Thymus (tissue), 11 donors: ENCODE data around the gene MYO15B. TPM values are rescaled to one million over a fixed set of nuclear protein-coding genes. Genes with fewer than 3 reads are reported as not detected.

ENCODE experiments used
- DNase-seq, 9 donors: peaks; one replicate each; pipeline ENCODE4 v3.0.0-alpha.2; 2013; ENCODE audit warnings: low spot score in 9 of 9, low read depth in 6 of 9, missing footprints in 1 of 9
- H3K27ac ChIP-seq, 2 donors: one replicate each; pipeline ENCODE4 v1.5.1; 2013; ENCODE audit warnings: control low read depth in 1 of 2, low read depth in 1 of 2, low read length in 1 of 2, mild to moderate bottlenecking in 1 of 2, moderate library complexity in 1 of 2
- H3K27me3 ChIP-seq, 2 donors: one replicate each; pipeline ENCODE4 v1.5.1; 2013; ENCODE audit warnings: low read length in 1 of 2; ENCODE audit not compliant: control insufficient read depth in 2 of 2, insufficient read depth in 1 of 2
- H3K36me3 ChIP-seq, 2 donors: one replicate each; pipeline ENCODE4 v1.5.1; 2013; ENCODE audit warnings: low read length in 1 of 2, mild to moderate bottlenecking in 1 of 2, moderate library complexity in 1 of 2; ENCODE audit not compliant: control insufficient read depth in 2 of 2, insufficient read depth in 2 of 2
- H3K4me1 ChIP-seq, 2 donors: one replicate each; pipeline ENCODE4 v1.5.1; 2013; ENCODE audit warnings: low read length in 2 of 2; ENCODE audit not compliant: control insufficient read depth in 2 of 2, insufficient read depth in 2 of 2
- H3K4me3 ChIP-seq, 2 donors: one replicate each; pipeline ENCODE4 v1.5.1; 2013; ENCODE audit warnings: low read length in 2 of 2, control low read depth in 1 of 2, mild to moderate bottlenecking in 1 of 2
- H3K9me3 ChIP-seq, 2 donors: one replicate each; pipeline ENCODE4 v1.5.1; 2013; ENCODE audit warnings: low read length in 1 of 2, mild to moderate bottlenecking in 1 of 2; ENCODE audit not compliant: control insufficient read depth in 2 of 2, insufficient read depth in 1 of 2
- WGBS: extraction: QIAGEN DNeasy Blood & Tissue Kit; methylation state at CpG from one replicate; pipeline ENCODE4 v1.1.7; 2013; 5-methylcytosine and 5-hydroxymethylcytosine counted together
- polyA plus RNA-seq: library from polyadenylated mRNA; stranded (reverse); fragments of 200-250 nt; gene quantifications from one replicate; pipeline ENCODE4 v1.2.3, GENCODE V29; 2013
- total RNA-seq: library from RNA; stranded (reverse); fragments of 120-200 nt; gene quantifications from one replicate; pipeline ENCODE4 v1.2.4, GENCODE V29; 2013
- donor health status: healthy.

The MYO15B gene
- total and polyA plus RNA-seq, 2 donors = 31.3 to 448 TPM

GRCh38 chr17:75616521-75617122, 29.0 kb downstream of the MYO15B start:
- no peak for DNase-seq
- H3K36me3 ChIP-seq = peaks cover 46 to 75% of the 10 kb centered on the region in 2 donors
- 96% methylated on average over 24 of the region's 24 CpGs for WGBS

GRCh38 chr17:75617218-75617617, 29.6 kb downstream of the MYO15B start:
- Histone ChIP-seq H3K27ac (no peak overlapping the region), H3K4me1 (no peaks in the 10 kb centered on the region), H3K36me3 (peaks cover 42 to 79% of the 10 kb centered on the region in 2 donors), H3K4me3 (no peak overlapping the region), H3K9me3 (no peaks in the 10 kb centered on the region), H3K27me3 (no peaks in the 10 kb centered on the region)
- 97% methylated on average over 16 of the region's 16 CpGs for WGBS
- DNase-seq = no peak

More at GRCh38 chr17:75616521-75617122, 29.0 kb downstream of the MYO15B start:
- no peaks in the 10 kb centered on the region for H3K4me1 ChIP-seq
- no peak overlapping the region for H3K27ac ChIP-seq
- no peaks in the 10 kb centered on the region for H3K27me3 ChIP-seq
- H3K4me3 ChIP-seq = no peak overlapping the region
- H3K9me3 ChIP-seq = no peaks in the 10 kb centered on the region

GRCh38 chr17:75617675-75618074, 30.1 kb downstream of the MYO15B start:
- H3K27ac ChIP-seq = no peak overlapping the region
- peaks cover 42 to 77% of the 10 kb centered on the region in 2 donors for H3K36me3 ChIP-seq
- DNase-seq = no peak
- H3K9me3 ChIP-seq = no peaks in the 10 kb centered on the region
- H3K27me3 ChIP-seq = no peaks in the 10 kb centered on the region
- 96% methylated on average over 11 of the region's 11 CpGs for WGBS
- H3K4me1 ChIP-seq = no peaks in the 10 kb centered on the region
- no peak overlapping the region for H3K4me3 ChIP-seq

- no peaks in the 10 kb centered on the region for H3K4me1 ChIP-seq
- 93% methylated on average over 36 of the region's 36 CpGs for WGBS
- H3K4me3 ChIP-seq = no peak overlapping the region
- no peak for DNase-seq
- no peak overlapping the region for H3K27ac ChIP-seq
- H3K27me3 ChIP-seq = no peaks in the 10 kb centered on the region
- H3K36me3 ChIP-seq = peaks cover 37 to 69% of the 10 kb centered on the region in 2 donors
- H3K9me3 ChIP-seq = no peaks in the 10 kb centered on the region
Measured at GRCh38 chr17:75619506-75620431, 32.2 kb downstream of the MYO15B start.

DNA sequence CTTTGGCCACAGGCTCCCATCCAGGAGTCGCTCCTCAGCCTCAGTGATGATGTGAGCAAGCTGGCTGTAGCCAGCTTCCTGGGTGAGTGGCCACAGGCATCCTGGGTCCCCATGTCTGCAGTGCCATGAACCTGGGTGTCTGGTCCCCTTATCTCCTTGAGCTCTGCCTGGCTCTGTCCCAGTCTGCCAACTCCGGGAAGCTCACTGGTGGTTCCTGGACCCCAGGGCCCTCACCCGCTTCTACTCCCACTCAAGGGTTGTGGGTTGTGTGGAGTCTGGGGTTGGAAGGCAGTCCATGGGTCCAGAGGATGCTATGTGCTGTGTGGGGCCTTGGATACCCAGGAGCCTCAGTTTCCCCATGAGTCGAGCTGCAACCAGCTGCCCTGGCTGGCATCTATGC, 33.9 kb downstream of the MYO15B start:
- peaks cover 35 to 67% of the 10 kb centered on the region in 2 donors for H3K36me3 ChIP-seq
- no peak overlapping the region for H3K27ac ChIP-seq
- no peak for DNase-seq
- no peaks in the 10 kb centered on the region for H3K9me3 ChIP-seq
- H3K4me1 ChIP-seq = no peaks in the 10 kb centered on the region
- H3K4me3 ChIP-seq = no peak overlapping the region
- no peaks in the 10 kb centered on the region for H3K27me3 ChIP-seq
- WGBS = 96% methylated on average over 4 of the region's 4 CpGs

DNA sequence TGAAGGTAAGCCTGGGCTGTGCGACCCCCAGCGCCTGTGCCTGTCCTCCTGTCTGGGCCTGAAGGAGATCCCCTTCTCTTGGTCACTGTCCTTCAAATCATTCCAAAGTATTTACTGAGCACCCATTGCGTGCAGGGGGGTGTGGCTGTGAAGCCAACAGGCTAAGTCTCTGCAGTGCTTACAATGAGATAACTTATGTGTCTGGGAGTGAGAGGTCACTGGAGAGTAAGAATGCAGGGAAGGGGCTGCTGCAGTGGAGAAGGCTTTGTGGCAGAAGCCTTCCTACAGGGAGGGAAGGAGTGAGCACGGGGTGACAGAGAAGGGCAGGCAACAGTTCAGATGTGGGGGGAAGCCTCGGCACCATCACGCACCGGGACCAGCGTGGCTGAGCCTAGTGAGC, 34.5 kb downstream of the MYO15B start:
- Histone ChIP-seq H3K4me1 (no peaks in the 10 kb centered on the region), H3K27me3 (no peaks in the 10 kb centered on the region), H3K4me3 (no peak overlapping the region), H3K36me3 (peaks cover 39 to 66% of the 10 kb centered on the region in 2 donors), H3K9me3 (no peaks in the 10 kb centered on the region), H3K27ac (no peak overlapping the region)
- 96% methylated on average over 8 of the region's 8 CpGs for WGBS
- no peak for DNase-seq

DNA sequence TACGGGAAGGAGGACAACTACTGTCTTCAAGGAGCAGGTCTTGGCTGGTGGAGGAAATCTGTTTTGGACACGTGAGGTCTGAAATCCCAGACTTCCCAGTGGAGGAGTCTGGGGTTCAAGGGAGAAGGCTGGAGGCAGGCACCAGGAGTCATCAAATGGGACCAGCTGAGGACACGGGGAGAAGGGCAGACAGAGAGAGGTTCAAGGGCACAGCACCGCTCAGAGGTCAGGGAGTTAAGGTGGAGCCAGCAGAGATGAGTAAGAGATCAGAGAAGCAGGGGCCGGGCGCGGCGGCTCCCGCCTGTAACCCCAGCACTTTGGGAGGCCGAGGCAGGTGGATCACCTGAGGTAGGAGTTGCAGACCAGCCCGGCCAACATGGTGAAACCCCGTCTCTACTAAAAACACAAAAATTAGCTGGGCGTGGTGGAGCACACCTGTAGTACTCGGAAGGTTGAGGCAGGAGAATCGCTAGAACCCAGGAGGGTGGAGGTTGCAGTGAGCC, 35.2 kb downstream of the MYO15B start:
- Histone ChIP-seq H3K27ac (no peak overlapping the region), H3K4me1 (no peaks in the 10 kb centered on the region), H3K9me3 (no peaks in the 10 kb centered on the region), H3K4me3 (no peak overlapping the region), H3K36me3 (peaks cover 38 to 62% of the 10 kb centered on the region in 2 donors), H3K27me3 (no peaks in the 10 kb centered on the region)
- no peak for DNase-seq
- WGBS = 93% methylated on average over 15 of the region's 15 CpGs

DNA sequence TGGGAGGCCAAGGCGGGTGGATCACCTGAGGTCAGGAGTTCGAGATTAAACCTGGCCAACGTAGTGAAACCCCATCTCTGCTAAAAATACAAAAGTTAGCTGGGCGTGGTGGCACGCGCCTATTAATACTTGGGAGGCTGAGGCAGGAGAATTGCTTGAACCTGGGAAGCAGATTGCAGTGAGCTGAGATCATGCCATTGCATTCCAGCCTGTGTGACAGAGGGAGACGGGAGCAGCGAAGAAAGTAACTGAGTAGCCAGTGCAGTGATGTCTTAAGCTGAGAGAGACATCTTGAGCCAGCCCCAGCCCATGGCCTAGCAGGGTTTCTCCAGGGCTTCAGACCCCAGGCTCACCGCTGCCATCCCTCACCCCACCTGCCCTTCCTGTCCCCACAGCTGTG, 35.8 kb downstream of the MYO15B start:
- whole genome bisulfite sequencing = 98% methylated on average over 9 of the region's 9 CpGs
- no peak for DNase-seq

DNA sequence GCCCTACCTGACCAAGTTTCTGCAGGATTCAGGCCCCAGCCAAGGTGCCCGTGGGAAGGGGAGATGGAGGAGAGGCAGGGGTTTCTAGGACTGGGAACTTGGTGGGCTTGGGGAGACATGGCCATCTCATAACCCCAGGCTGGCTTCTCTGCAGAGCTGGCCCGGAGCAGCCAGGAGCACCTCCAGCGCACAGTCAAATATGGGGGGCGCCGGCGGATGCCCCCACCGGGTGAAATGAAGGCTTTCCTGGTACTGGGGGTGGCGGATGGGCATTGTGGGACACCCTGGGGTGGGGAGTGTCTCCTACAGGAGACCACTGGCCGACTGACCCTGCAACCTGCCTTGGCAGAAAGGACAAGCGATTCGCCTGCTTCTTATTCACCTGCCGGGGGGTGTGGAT, 36.4 kb downstream of the MYO15B start:
- Histone ChIP-seq H3K4me3 (no peak overlapping the region), H3K27me3 (no peaks in the 10 kb centered on the region), H3K4me1 (no peaks in the 10 kb centered on the region), H3K9me3 (no peaks in the 10 kb centered on the region), H3K36me3 (peaks cover 32 to 55% of the 10 kb centered on the region in 2 donors), H3K27ac (no peak overlapping the region)
- 97% methylated on average over 12 of the region's 12 CpGs for WGBS
- DNase-seq = no peak

More for the DNA sequence above, 35.8 kb downstream of the MYO15B start:
- H3K4me3 ChIP-seq = no peak overlapping the region
- H3K4me1 ChIP-seq = no peaks in the 10 kb centered on the region
- no peaks in the 10 kb centered on the region for H3K9me3 ChIP-seq
- peaks cover 35 to 57% of the 10 kb centered on the region in 2 donors for H3K36me3 ChIP-seq
- no peak overlapping the region for H3K27ac ChIP-seq
- H3K27me3 ChIP-seq = no peaks in the 10 kb centered on the region
